HG03060 (cell line): ENCODE data around the gene CSMD2.

ENCODE experiments used
- ATAC-seq: cut with Tn5 transposase; IDR thresholded peaks from one replicate; pipeline ENCODE4 v1.9.1; 2021; ENCODE audit warnings: low read depth, moderate number of reproducible peaks; ENCODE audit not compliant: unreplicated experiment

The CSMD2 gene

GRCh38 chr1:33735624-33736023 lies 429.4 kb downstream of the CSMD2 start:
- ATAC-seq = no peak

- ATAC-seq = no peak
Measured at GRCh38 chr1:33727310-33727709, 437.7 kb downstream of the CSMD2 start.

- no peak for ATAC-seq
Measured at GRCh38 chr1:33726274-33726804, 438.7 kb downstream of the CSMD2 start.

GRCh38 chr1:33725556-33726160 lies 439.4 kb downstream of the CSMD2 start:
- no peak for ATAC-seq

- no peak for ATAC-seq
Measured at GRCh38 chr1:33725037-33725436, 440.0 kb downstream of the CSMD2 start.

- ATAC-seq = no peak
Measured at GRCh38 chr1:33724348-33724747, 440.7 kb downstream of the CSMD2 start.

- ATAC-seq = no peak
Measured at GRCh38 chr1:33723251-33723650, 441.8 kb downstream of the CSMD2 start.

- ATAC-seq = no peak
Measured at GRCh38 chr1:33721301-33721815, 443.7 kb downstream of the CSMD2 start.

- ATAC-seq = no peak
Measured at GRCh38 chr1:33719771-33720670, 445.0 kb downstream of the CSMD2 start.

GRCh38 chr1:33719326-33719725 lies 445.7 kb downstream of the CSMD2 start:
- no peak for ATAC-seq

- no peak for ATAC-seq
Measured at GRCh38 chr1:33718186-33718585, 446.8 kb downstream of the CSMD2 start.

- no peak for ATAC-seq
Measured at GRCh38 chr1:33716976-33717688, 447.9 kb downstream of the CSMD2 start.

- ATAC-seq = no peak
Measured at GRCh38 chr1:33715195-33715811, 449.7 kb downstream of the CSMD2 start.

- ATAC-seq = no peak
Measured at GRCh38 chr1:33714421-33714820, 450.6 kb downstream of the CSMD2 start.

GRCh38 chr1:33713058-33713877 lies 451.8 kb downstream of the CSMD2 start:
- no peak for ATAC-seq

- no peak for ATAC-seq
Measured at GRCh38 chr1:33712186-33712585, 452.8 kb downstream of the CSMD2 start.

- ATAC-seq = no peak
Measured at GRCh38 chr1:33711511-33711910, 453.5 kb downstream of the CSMD2 start.

GRCh38 chr1:33710967-33711366 lies 454.1 kb downstream of the CSMD2 start:
- no peak for ATAC-seq
